H1 (cell line): ENCODE results near the gene DUSP23. TPM values are rescaled to one million over a fixed set of nuclear protein-coding genes. Genes with fewer than 3 reads are reported as not detected.

ENCODE experiments used
- GTF2F1 ChIP-seq: IDR thresholded peaks from 2 replicates; pipeline ENCODE4 v1.6.1; 2012; ENCODE audit warnings: low read depth, low read length, improper control_type of control experiment, borderline replicate concordance
- HDAC6 ChIP-seq: IDR thresholded peaks from one replicate; pipeline ENCODE4 v1.7.1; 2012; ENCODE audit warnings: low read depth, mild to moderate bottlenecking, inconsistent platforms, low read length, moderate library complexity
- TAF1 ChIP-seq: IDR thresholded peaks from 2 replicates; pipeline ENCODE4 v1.6.1; 2011; ENCODE audit warnings: mild to moderate bottlenecking, low read depth, low read length
- TCF12 ChIP-seq: IDR thresholded peaks from 2 replicates; pipeline ENCODE4 v1.6.1; 2011; ENCODE audit warnings: low read depth, mild to moderate bottlenecking, low read length
- polyA plus RNA-seq, 7 experiments: library from polyadenylated mRNA; depleted of rRNA in 3 of 7; stranded (reverse) in 5 of 7; unstranded in 2 of 7; fragments of >200 nt in 5 of 7; fragments of 200-250 nt in 2 of 7; gene quantifications; 1 replicate in 5 of 7; 2 replicates in 1 of 7; 4 replicates in 1 of 7; pipeline versions ENCODE4 v1.2.1 to v1.2.3, GENCODE V29; 2011 to 2013; ENCODE audit warnings: missing spikeins in 2 of 7, mixed read lengths in 2 of 7
- total RNA-seq: library from RNA; stranded (reverse); fragmentation: NEBNext Ultra II Directional; extraction: Animal tissue kit (Norgen Biotek cat#: 25700); gene quantifications from 2 replicates; pipeline ENCODE4 v1.2.1, GENCODE V29; 2021
- TF ChIP-seq, protein P1 (sequence below): IDR thresholded peaks from 2 replicates; pipeline ENCODE4 v1.6.1; 2012; ENCODE audit warnings: low read length, inconsistent platforms
- TF ChIP-seq, protein P2 (sequence below): IDR thresholded peaks from 2 replicates; pipeline ENCODE4 v1.6.1; 2012; ENCODE audit warnings: inconsistent platforms

DUSP23 gene
- total and polyA plus RNA-seq, 2 of the 8 experiments (the other 6 are each of a cell fraction or from before 2014, with no cell fraction given), result 45.8 to 80.1 TPM

DNA sequence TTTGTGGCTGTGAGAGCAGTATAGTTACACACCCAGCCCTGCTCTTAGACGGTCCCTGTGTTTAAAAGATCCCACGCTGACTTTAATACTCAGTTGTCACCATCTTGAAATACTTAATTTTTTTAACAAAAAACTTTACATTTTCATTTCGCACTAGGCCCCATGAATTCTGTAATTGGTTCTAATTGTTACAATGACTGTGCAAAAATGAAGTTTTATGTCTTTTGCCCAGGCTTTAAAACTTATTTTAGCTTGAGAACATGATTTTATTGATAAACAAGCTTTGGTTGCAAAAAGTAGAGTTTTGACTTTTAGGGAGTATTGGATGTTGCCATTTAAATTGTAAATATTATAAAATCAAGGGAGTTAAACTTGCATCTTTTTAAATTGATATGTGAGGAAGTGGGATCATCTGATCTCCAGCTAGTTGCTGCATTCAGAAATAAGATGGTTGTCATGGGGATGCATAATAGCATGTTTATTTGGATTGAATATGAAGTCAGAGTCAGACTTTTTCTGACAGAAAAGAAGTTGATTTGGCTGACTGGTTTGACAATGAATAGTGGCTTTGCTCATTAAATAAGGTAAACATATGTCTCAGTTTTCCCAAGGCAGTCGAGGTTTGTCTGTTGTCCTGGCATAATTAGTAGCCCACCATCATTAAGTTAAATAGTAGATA is 43.4 kb upstream of the DUSP23 start (continued):
- no peak for TF ChIP-seq GTF2F1
- no peak for TF ChIP-seq TAF1
- TF ChIP-seq, protein P1, sequence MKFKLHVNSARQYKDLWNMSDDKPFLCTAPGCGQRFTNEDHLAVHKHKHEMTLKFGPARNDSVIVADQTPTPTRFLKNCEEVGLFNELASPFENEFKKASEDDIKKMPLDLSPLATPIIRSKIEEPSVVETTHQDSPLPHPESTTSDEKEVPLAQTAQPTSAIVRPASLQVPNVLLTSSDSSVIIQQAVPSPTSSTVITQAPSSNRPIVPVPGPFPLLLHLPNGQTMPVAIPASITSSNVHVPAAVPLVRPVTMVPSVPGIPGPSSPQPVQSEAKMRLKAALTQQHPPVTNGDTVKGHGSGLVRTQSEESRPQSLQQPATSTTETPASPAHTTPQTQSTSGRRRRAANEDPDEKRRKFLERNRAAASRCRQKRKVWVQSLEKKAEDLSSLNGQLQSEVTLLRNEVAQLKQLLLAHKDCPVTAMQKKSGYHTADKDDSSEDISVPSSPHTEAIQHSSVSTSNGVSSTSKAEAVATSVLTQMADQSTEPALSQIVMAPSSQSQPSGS, result no peak
- TF ChIP-seq, protein P2, sequence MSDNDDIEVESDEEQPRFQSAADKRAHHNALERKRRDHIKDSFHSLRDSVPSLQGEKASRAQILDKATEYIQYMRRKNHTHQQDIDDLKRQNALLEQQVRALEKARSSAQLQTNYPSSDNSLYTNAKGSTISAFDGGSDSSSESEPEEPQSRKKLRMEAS, result no peak
- no peak for TF ChIP-seq TCF12
- no peak for TF ChIP-seq HDAC6
